HepG2 (cell line): ENCODE measurements around the gene SPAG6. TPM values are rescaled to one million over a fixed set of nuclear protein-coding genes. Genes with fewer than 3 reads are reported as not detected.

Experiments
- AGO2 ChIP-seq: fragments of 200-400 bp; formaldehyde crosslinking; optimal IDR thresholded peaks from 2 replicates; pipeline ENCODE3; 2017; ENCODE audit warnings: mild to moderate bottlenecking, low read depth, low read length, moderate library complexity
- ARNT2 ChIP-seq: sonication (generic); formaldehyde crosslinking; IDR thresholded peaks from 2 replicates; pipeline ENCODE4 v1.8.0; 2022; ENCODE audit warnings: mild to moderate bottlenecking, low read depth, missing genetic modification reagents, moderate library complexity
- ATF5 ChIP-seq: sonication (generic); formaldehyde crosslinking; IDR thresholded peaks from 2 replicates; pipeline ENCODE4 v1.4.0; 2020; ENCODE audit warnings: mild to moderate bottlenecking, low read depth, missing genetic modification reagents
- CBX1 ChIP-seq: IDR thresholded peaks from one replicate; pipeline ENCODE4 v1.6.1; 2016; ENCODE audit warnings: antibody characterized with exemption, low read depth
- DMAP1 ChIP-seq: IDR thresholded peaks from 2 replicates; pipeline ENCODE4 v1.6.1; 2016
- FIP1L1 ChIP-seq: fragments of 200-400 bp; formaldehyde crosslinking; IDR thresholded peaks from 2 replicates; pipeline ENCODE4 v1.6.1; 2018; ENCODE audit warnings: low read depth, mild to moderate bottlenecking, low read length, moderate library complexity, borderline replicate concordance; ENCODE audit not compliant: insufficient read depth
- HES4 ChIP-seq: sonication (generic); formaldehyde crosslinking; IDR thresholded peaks from 2 replicates; pipeline ENCODE4 v1.9.0; 2021; ENCODE audit warnings: mild to moderate bottlenecking, missing genetic modification reagents, borderline replicate concordance
- HOXA3 ChIP-seq: sonication (generic); formaldehyde crosslinking; IDR thresholded peaks from 2 replicates; pipeline ENCODE4 v1.5.0; 2020; ENCODE audit warnings: missing genetic modification reagents
- RNF2 ChIP-seq: fragments of 450-650 bp; conservative IDR thresholded peaks from 2 replicates; pipeline ENCODE4 v1.6.1; 2016; ENCODE audit warnings: low read depth
- SAP130 ChIP-seq: IDR thresholded peaks from 2 replicates; pipeline ENCODE4 v1.6.1; 2016; ENCODE audit warnings: low read depth
- SRSF4 ChIP-seq: fragments of 200-400 bp; formaldehyde crosslinking; IDR thresholded peaks from one replicate; pipeline ENCODE4 v1.6.1; 2018; ENCODE audit warnings: mild to moderate bottlenecking, low read depth, low read length, moderate library complexity; ENCODE audit not compliant: poor library complexity, severe bottlenecking
- TAF1 ChIP-seq: sonication (generic); formaldehyde crosslinking; IDR thresholded peaks from 2 replicates; pipeline ENCODE4 v1.4.0; 2020; ENCODE audit warnings: missing genetic modification reagents
- TARDBP ChIP-seq: sonication (generic); formaldehyde crosslinking; IDR thresholded peaks from 2 replicates; pipeline ENCODE4 v1.8.0; 2022; ENCODE audit warnings: mild to moderate bottlenecking, missing genetic modification reagents
- THAP11 ChIP-seq: IDR thresholded peaks from 2 replicates; pipeline ENCODE4 v1.6.1; 2016; ENCODE audit warnings: missing biosample characterization, missing genetic modification reagents
- U2AF1 ChIP-seq: fragments of 200-400 bp; formaldehyde crosslinking; optimal IDR thresholded peaks from 2 replicates; pipeline ENCODE3; 2017; ENCODE audit warnings: mild to moderate bottlenecking, low read depth, low read length
- ZBTB42 ChIP-seq: sonication (generic); formaldehyde crosslinking; IDR thresholded peaks from 2 replicates; pipeline ENCODE4 v1.5.0; 2020; ENCODE audit warnings: mild to moderate bottlenecking, missing genetic modification reagents
- ZNF557 ChIP-seq: sonication (generic); formaldehyde crosslinking; IDR thresholded peaks from 2 replicates; pipeline ENCODE4 v1.4.0; 2020; ENCODE audit warnings: missing genetic modification reagents
- ZNF609 ChIP-seq: sonication (generic); formaldehyde crosslinking; IDR thresholded peaks from 2 replicates; pipeline ENCODE4 v1.4.0; 2020; ENCODE audit warnings: mild to moderate bottlenecking, missing genetic modification reagents, borderline replicate concordance
- polyA plus RNA-seq, 8 experiments: library from polyadenylated mRNA; depleted of rRNA in 3 of 8; stranded (reverse) in 7 of 8; unstranded in 1 of 8; fragments of >200 nt; fragmentation: Illumina TruSeq in 4 of 8; extraction: Trizol in 4 of 8; gene quantifications; 2 replicates each; pipeline versions ENCODE4 v1.2.1 to v1.2.3, GENCODE V29; 2011 to 2016; ENCODE audit warnings: low read depth in 4 of 8, missing spikeins in 1 of 8, mixed read lengths in 1 of 8; ENCODE audit not compliant: insufficient read depth in 1 of 8
- total RNA-seq, 5 experiments: library from RNA; depleted of rRNA; stranded (reverse); fragments of >200 nt; fragmentation: Illumina TruSeq; extraction: Trizol; gene quantifications; 2 replicates each; pipeline ENCODE4 v1.2.3, GENCODE V29; 2016; ENCODE audit warnings: low read depth in 1 of 5
- TF ChIP-seq, protein P1 (sequence below), 2 experiments: sonication (generic) in 1 of 2; formaldehyde crosslinking in 1 of 2; IDR thresholded peaks; 2 replicates each; pipeline versions ENCODE4 v1.4.0 to v1.6.1; 2018 to 2020; ENCODE audit warnings: missing genetic modification reagents in 2 of 2, borderline replicate concordance in 1 of 2, low read depth in 1 of 2, mild to moderate bottlenecking in 1 of 2, missing biosample characterization in 1 of 2
- TF ChIP-seq, protein P2 (sequence below): sonication (generic); formaldehyde crosslinking; IDR thresholded peaks from 2 replicates; pipeline ENCODE4 v1.4.0; 2020; ENCODE audit warnings: missing genetic modification reagents

SPAG6 gene
- total and polyA plus RNA-seq, 2 of the 13 experiments (the other 11 are each of a cell fraction or from before 2014, with no cell fraction given) = not detected

DNA sequence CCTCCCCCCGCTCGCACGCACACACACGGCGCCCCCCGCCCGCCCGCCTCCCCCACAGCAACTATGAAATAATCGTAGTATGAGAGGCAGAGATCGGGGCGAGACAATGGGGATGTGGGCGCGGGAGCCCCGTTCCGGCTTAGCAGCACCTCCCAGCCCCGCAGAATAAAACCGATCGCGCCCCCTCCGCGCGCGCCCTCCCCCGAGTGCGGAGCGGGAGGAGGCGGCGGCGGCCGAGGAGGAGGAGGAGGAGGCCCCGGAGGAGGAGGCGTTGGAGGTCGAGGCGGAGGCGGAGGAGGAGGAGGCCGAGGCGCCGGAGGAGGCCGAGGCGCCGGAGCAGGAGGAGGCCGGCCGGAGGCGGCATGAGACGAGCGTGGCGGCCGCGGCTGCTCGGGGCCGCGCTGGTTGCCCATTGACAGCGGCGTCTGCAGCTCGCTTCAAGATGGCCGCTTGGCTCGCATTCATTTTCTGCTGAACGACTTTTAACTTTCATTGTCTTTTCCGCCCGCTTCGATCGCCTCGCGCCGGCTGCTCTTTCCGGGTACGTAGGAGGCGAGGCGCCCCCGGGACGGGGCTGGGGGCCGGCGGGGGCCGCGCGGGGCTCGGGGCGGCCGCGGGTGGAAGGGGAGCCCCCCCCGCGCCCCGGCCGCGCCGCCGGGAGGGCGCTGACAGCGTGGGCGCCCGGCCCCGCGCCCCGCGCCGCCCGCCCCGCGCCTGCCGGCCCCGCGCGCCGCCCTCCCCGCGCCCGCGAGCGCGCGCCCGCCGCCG, 24.0 kb upstream of the SPAG6 start (continued):
- TF ChIP-seq ATF5 (CRISPR knock-in tag) (no peak), FIP1L1 (no peak), ZNF609 (CRISPR knock-in tag) (no peak), DMAP1 (CRISPR knock-in tag) (peak; percentile 46; the same call in 1 of the 2 replicates), HES4 (CRISPR knock-in tag) (no peak), HOXA3 (CRISPR knock-in tag) (no peak), TARDBP (CRISPR knock-in tag) (no peak), ARNT2 (CRISPR knock-in tag) (0 out of 2 replicates have a peak, but pooled peaks have one; percentile 12), ZBTB42 (CRISPR knock-in tag) (no peak), CBX1 (no peak), THAP11 (CRISPR knock-in tag) (no peak), SRSF4 (no peak), TAF1 (CRISPR knock-in tag) (peak; percentile 56; the same call in 1 of the 2 replicates), RNF2 (0 out of 2 replicates have a peak, but pooled peaks have one; percentile 43), SAP130 (CRISPR knock-in tag) (peak; percentile 49; the same call in 1 of the 2 replicates), U2AF1 (no peak), AGO2 (peak; percentile 87), ZNF557 (CRISPR knock-in tag) (no peak)
- TF ChIP-seq, protein P1, sequence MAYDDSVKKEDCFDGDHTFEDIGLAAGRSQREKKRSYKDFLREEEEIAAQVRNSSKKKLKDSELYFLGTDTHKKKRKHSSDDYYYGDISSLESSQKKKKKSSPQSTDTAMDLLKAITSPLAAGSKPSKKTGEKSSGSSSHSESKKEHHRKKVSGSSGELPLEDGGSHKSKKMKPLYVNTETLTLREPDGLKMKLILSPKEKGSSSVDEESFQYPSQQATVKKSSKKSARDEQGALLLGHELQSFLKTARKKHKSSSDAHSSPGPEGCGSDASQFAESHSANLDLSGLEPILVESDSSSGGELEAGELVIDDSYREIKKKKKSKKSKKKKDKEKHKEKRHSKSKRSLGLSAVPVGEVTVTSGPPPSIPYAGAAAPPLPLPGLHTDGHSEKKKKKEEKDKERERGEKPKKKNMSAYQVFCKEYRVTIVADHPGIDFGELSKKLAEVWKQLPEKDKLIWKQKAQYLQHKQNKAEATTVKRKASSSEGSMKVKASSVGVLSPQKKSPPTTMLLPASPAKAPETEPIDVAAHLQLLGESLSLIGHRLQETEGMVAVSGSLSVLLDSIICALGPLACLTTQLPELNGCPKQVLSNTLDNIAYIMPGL (CRISPR knock-in tag; IDR thresholded peaks at IDR 0.05; ENCODE audit: borderline replicate concordance in 1 of 2, low read depth in 1 of 2) = peak; percentile 50 to 54; a peak in 2 of 4 replicates
- TF ChIP-seq, protein P2, sequence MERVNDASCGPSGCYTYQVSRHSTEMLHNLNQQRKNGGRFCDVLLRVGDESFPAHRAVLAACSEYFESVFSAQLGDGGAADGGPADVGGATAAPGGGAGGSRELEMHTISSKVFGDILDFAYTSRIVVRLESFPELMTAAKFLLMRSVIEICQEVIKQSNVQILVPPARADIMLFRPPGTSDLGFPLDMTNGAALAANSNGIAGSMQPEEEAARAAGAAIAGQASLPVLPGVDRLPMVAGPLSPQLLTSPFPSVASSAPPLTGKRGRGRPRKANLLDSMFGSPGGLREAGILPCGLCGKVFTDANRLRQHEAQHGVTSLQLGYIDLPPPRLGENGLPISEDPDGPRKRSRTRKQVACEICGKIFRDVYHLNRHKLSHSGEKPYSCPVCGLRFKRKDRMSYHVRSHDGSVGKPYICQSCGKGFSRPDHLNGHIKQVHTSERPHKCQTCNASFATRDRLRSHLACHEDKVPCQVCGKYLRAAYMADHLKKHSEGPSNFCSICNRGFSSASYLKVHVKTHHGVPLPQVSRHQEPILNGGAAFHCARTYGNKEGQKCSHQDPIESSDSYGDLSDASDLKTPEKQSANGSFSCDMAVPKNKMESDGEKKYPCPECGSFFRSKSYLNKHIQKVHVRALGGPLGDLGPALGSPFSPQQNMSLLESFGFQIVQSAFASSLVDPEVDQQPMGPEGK (CRISPR knock-in tag) = peak; percentile 78
